K562 (cell line): ENCODE results near the gene C20orf173. TPM values are rescaled to one million over a fixed set of nuclear protein-coding genes. Genes with fewer than 3 reads are reported as not detected.

Experiments used
- ATAC-seq: fragments of 200-7000 bp; cut with Tn5 transposase; 3 replicates; pipeline ENCODE4 v1.9.1; 2020; ENCODE audit warnings: moderate library complexity
- BruUV-seq: library from RNA; stranded (reverse); fragments of 400-500 nt; replicated peaks from 2 replicates; lab custom pipeline; 2021; lab: Mats Ljungman, UMichigan
- CTCF ChIA-PET: fragments of 300-600 bp; formaldehyde crosslinking; extraction: SDS; loops from one replicate; lab custom pipeline; 2021; ENCODE audit warnings: low intra/inter-chr PET ratio; lab: Yijun Ruan, JAX
- POLR2A ChIA-PET: fragments of 300-600, 350-650 bp; sonication (Branson Sonifier 250); formaldehyde crosslinking; extraction: SDS; loops from one replicate; lab custom pipeline; 2021; ENCODE audit warnings: antibody characterized with exemption, inconsistent platforms; lab: Yijun Ruan, JAX
- DNase-seq, 4 experiments: peaks; one replicate each; pipeline versions ENCODE4 v3.0.0 to v3.0.0-alpha.2; 2011 to 2018; ENCODE audit warnings: low spot score in 3 of 4, mixed read lengths in 3 of 4; ENCODE audit errors: extremely low read depth in 1 of 4
- FAIRE-seq: peaks from 2 replicates; lab custom pipeline; 2011; peaks lifted over from hg19 to GRCh38; lab: Jason Lieb, UNC
- H2AFZ ChIP-seq: 2 replicates; pipeline ENCODE4 v1.6.0; 2011; ENCODE audit warnings: low read depth, low read length, control low read depth, inconsistent platforms
- H3K27ac ChIP-seq: fragments of 200-600 bp; 3 replicates; pipeline ENCODE4 v1.8.0; 2011; ENCODE audit warnings: low read depth, mild to moderate bottlenecking, control low read depth, inconsistent platforms, low read length, moderate library complexity, mixed read lengths; ENCODE audit errors: extremely low read depth
- H3K27me3 ChIP-seq, 2 experiments: fragments of 300-600 bp in 1 of 2; 2 replicates in 1 of 2; 3 replicates in 1 of 2; pipeline versions ENCODE4 v1.6.0 to v1.8.0; 2011; ENCODE audit warnings: inconsistent platforms in 2 of 2, low read length in 2 of 2, mild to moderate bottlenecking in 1 of 2, mixed read lengths in 1 of 2, moderate library complexity in 1 of 2; ENCODE audit not compliant: control insufficient read depth in 2 of 2, insufficient read depth in 2 of 2
- H3K36me3 ChIP-seq: fragments of 300-600 bp; 3 replicates; pipeline ENCODE4 v1.8.0; 2011; ENCODE audit warnings: mild to moderate bottlenecking, low read length, inconsistent platforms; ENCODE audit not compliant: control insufficient read depth, insufficient read depth
- H3K4me1 ChIP-seq, 2 experiments: fragments of 200-600 bp in 1 of 2; replicated peaks in 1 of 2; 2 replicates in 1 of 2; 3 replicates in 1 of 2; pipeline versions ENCODE4 v1.5.1 to v1.8.0; 2011; ENCODE audit warnings: inconsistent platforms in 2 of 2, low read length in 2 of 2, mild to moderate bottlenecking in 1 of 2, mixed read lengths in 1 of 2, moderate library complexity in 1 of 2; ENCODE audit not compliant: control insufficient read depth in 2 of 2, insufficient read depth in 2 of 2
- H3K4me2 ChIP-seq: 2 replicates; pipeline ENCODE4 v1.6.1; 2011; ENCODE audit warnings: low read length, control low read depth, inconsistent platforms, mixed read lengths; ENCODE audit not compliant: insufficient read depth
- H3K4me3 ChIP-seq: fragments of 200-600 bp; sonication (generic), shearing (Covaris generic); 2 replicates; pipeline ENCODE4 v1.5.1; 2016; ENCODE audit warnings: control low read depth, inconsistent platforms
- H3K79me2 ChIP-seq: fragments of 200-600 bp; 3 replicates; pipeline ENCODE4 v1.8.0; 2011; ENCODE audit warnings: low read length, inconsistent platforms; ENCODE audit not compliant: control insufficient read depth, insufficient read depth
- H3K9ac ChIP-seq, 2 experiments: 2 replicates each; pipeline versions ENCODE4 v1.6.0 to v1.6.1; 2011; ENCODE audit warnings: low read depth in 2 of 2, low read length in 2 of 2, control low read depth in 1 of 2, inconsistent platforms in 1 of 2, mild to moderate bottlenecking in 1 of 2, mixed read lengths in 1 of 2; ENCODE audit not compliant: insufficient read depth in 1 of 2
- H3K9me1 ChIP-seq: one replicate; pipeline ENCODE4 v1.6.0; 2011; ENCODE audit warnings: inconsistent platforms, mild to moderate bottlenecking, low read length, moderate library complexity; ENCODE audit not compliant: control insufficient read depth, insufficient read depth
- H3K9me3 ChIP-seq: replicated peaks from 2 replicates; pipeline ENCODE4 v1.5.1; 2011; ENCODE audit warnings: low read depth, low read length, inconsistent platforms; ENCODE audit not compliant: control insufficient read depth, insufficient read depth
- H4K20me1 ChIP-seq: replicated peaks from 2 replicates; pipeline ENCODE4 v1.6.1; 2011; ENCODE audit warnings: low read length, inconsistent platforms, mixed read lengths; ENCODE audit not compliant: control insufficient read depth, insufficient read depth
- CHD1 ChIP-seq: fragments of 200-600 bp; sonication (generic); IDR thresholded peaks from one replicate; pipeline ENCODE4 v1.6.1; 2012; ENCODE audit warnings: mild to moderate bottlenecking, moderate library complexity, low read length, inconsistent platforms
- DMBX1 ChIP-seq: fragments of 250-450 bp; sonication (Bioruptor Pico); IDR thresholded peaks from 2 replicates; pipeline ENCODE4 v1.8.0; 2022; ENCODE audit warnings: inconsistent platforms, mild to moderate bottlenecking, moderate library complexity, borderline replicate concordance
- GTF2E2 ChIP-seq: fragments of 200-800 bp; sonication (Bioruptor generic); IDR thresholded peaks from 2 replicates; pipeline ENCODE4 v1.6.1; 2016; ENCODE audit warnings: missing genetic modification characterization, missing compliant biosample characterization
- HMG20B ChIP-seq: fragments of 250-450 bp; sonication (Bioruptor Pico); IDR thresholded peaks from 2 replicates; pipeline ENCODE4 v1.5.0; 2021; ENCODE audit warnings: mild to moderate bottlenecking
- JUND ChIP-seq, 2 experiments: IDR thresholded peaks; 2 replicates in 1 of 2; 3 replicates in 1 of 2; pipeline ENCODE4 v1.6.1; 2011; ENCODE audit warnings: borderline replicate concordance in 2 of 2, low read depth in 2 of 2, low read length in 2 of 2, improper control_type of control experiment in 1 of 2, missing biosample characterization in 1 of 2, missing genetic modification characterization in 1 of 2, missing genetic modification reagents in 1 of 2
- PHTF2 ChIP-seq: fragments of 250-450 bp; sonication (Bioruptor Pico); IDR thresholded peaks from 2 replicates; pipeline ENCODE4 v1.5.0; 2021; ENCODE audit warnings: mild to moderate bottlenecking
- RAD21 ChIP-seq, 2 experiments: fragments of 250-450 bp in 1 of 2; fragments of 450-650 bp in 1 of 2; sonication (Bioruptor Pico) in 1 of 2; formaldehyde crosslinking in 1 of 2; IDR thresholded peaks in 1 of 2; conservative IDR thresholded peaks in 1 of 2; 2 replicates each; pipeline versions ENCODE4 v1.4.0 to v1.8.0; 2020 to 2022; ENCODE audit warnings: mild to moderate bottlenecking in 2 of 2, moderate library complexity in 1 of 2
- SMAD2 ChIP-seq: fragments of 150-350 bp; IDR thresholded peaks from 2 replicates; pipeline ENCODE4 v1.6.1; 2014; ENCODE audit warnings: low read depth, mild to moderate bottlenecking, low read length
- YBX1 ChIP-seq: fragments of 450-650 bp; IDR thresholded peaks from 2 replicates; pipeline ENCODE4 v1.7.1; 2016; ENCODE audit warnings: mild to moderate bottlenecking
- YY1 ChIP-seq, 3 experiments: IDR thresholded peaks; 2 replicates each; pipeline ENCODE4 v1.6.1; 2011; ENCODE audit warnings: low read length in 2 of 3, mild to moderate bottlenecking in 2 of 3, moderate library complexity in 2 of 3, borderline replicate concordance in 1 of 3, control low read depth in 1 of 3, low read depth in 1 of 3; ENCODE audit not compliant: insufficient read depth in 3 of 3, insufficient replicate concordance in 2 of 3, control insufficient read depth in 1 of 3, insufficient read length in 1 of 3; ENCODE audit errors: extremely low read depth in 1 of 3
- ZBED1 ChIP-seq: IDR thresholded peaks from 2 replicates; pipeline ENCODE4 v1.6.1; 2014
- WGBS: fragments of 100-300 bp; shearing (Covaris generic); methylation state at CpG from one replicate; pipeline ENCODE4 v1.1.6; 2016; ENCODE audit warnings: low coverage, mixed read lengths; ENCODE audit not compliant: insufficient coverage; ENCODE audit errors: missing lambda C conversion rate; 5-methylcytosine and 5-hydroxymethylcytosine counted together
- in situ Hi-C: fragments of 300-500 bp; cut with MboI; formaldehyde crosslinking; loops from 4 replicates; pipeline ENCODE4 v1.15.0; 2018; ENCODE audit warnings: inconsistent platforms, mixed read lengths
- intact Hi-C: fragments of 100-400 bp; cut with micrococcal nuclease; formaldehyde crosslinking; loops from 2 replicates; pipeline ENCODE4 v1.14.2; 2022
- polyA plus RNA-seq, 8 experiments: library from polyadenylated mRNA; depleted of rRNA in 4 of 8; stranded (reverse) in 5 of 8; unstranded in 3 of 8; fragments of >200 nt; fragmentation: Nextera tagmentation in 2 of 8; fragmentation: Illumina TruSeq in 1 of 8; extraction: Ambion mirVana in 2 of 8; extraction: Trizol in 1 of 8; gene quantifications; 2 replicates each; pipeline versions ENCODE4 v1.2.1 to v1.2.3, GENCODE V29; 2011 to 2014; ENCODE audit warnings: inconsistent platforms in 1 of 8, missing spikeins in 1 of 8
- total RNA-seq, 7 experiments: library from RNA; depleted of rRNA in 6 of 7; stranded (reverse); fragments of >200 nt in 6 of 7; fragmentation: Illumina TruSeq in 2 of 7; extraction: Trizol in 2 of 7; gene quantifications; 2 replicates each; pipeline versions ENCODE4 v1.2.1 to v1.2.3, GENCODE V29; 2011 to 2021; ENCODE audit warnings: low replicate concordance in 1 of 7
- TF ChIP-seq, protein P1 (sequence below), 3 experiments: IDR thresholded peaks in 2 of 3; conservative IDR thresholded peaks in 1 of 3; 2 replicates each; pipeline ENCODE4 v1.5.1; 2011 to 2012; ENCODE audit warnings: low read length in 3 of 3, mild to moderate bottlenecking in 3 of 3, control low read depth in 2 of 3, improper control_type of control experiment in 1 of 3, inconsistent platforms in 1 of 3, low read depth in 1 of 3, mixed read lengths in 1 of 3, moderate library complexity in 1 of 3; ENCODE audit not compliant: insufficient read depth in 2 of 3
- TF ChIP-seq, protein P2 (sequence below): IDR thresholded peaks from 2 replicates; pipeline ENCODE4 v1.6.1; 2011; ENCODE audit warnings: borderline replicate concordance, low read depth, mild to moderate bottlenecking, moderate library complexity, low read length; ENCODE audit not compliant: insufficient read depth, poor library complexity, severe bottlenecking
- TF ChIP-seq, protein P3 (sequence below): sonication (generic); formaldehyde crosslinking; IDR thresholded peaks from 2 replicates; pipeline ENCODE4 v1.8.0; 2022; ENCODE audit warnings: missing genetic modification reagents, mild to moderate bottlenecking, moderate library complexity, borderline replicate concordance

The C20orf173 gene
- total and polyA plus RNA-seq, 9 of the 15 experiments (the other 6 are each of a cell fraction or from before 2014, with no cell fraction given) = not detected

DNA sequence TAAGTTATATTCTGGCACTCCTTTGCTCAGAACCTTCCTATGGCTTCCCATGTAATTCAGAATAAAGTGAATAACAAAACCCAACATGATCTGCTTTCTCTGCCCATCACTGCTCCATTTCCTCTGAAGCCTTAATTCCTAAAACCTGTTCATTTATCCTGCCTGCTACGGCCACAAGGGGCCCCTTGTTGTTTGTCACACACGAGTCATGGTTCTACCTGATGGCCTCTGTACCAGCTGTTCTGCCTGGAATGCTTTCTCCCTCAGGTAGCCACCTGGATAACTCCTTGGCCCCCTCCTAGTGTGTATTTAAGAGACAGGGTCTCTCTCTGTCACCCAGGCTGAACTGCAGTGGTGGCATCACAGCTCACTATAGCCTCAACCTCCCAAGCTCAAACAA lies 39.2 kb upstream of the C20orf173 start:
- H3K27me3 ChIP-seq = peaks cover 2 to 12% of the 10 kb centered on the region in 2 experiments; a peak in 4 of 5 replicates
- in situ Hi-C loops (no loop called here), intact Hi-C loops (no loop called here)
- BruUV-seq = no TSS peak
- POLR2A ChIA-PET = interaction anchor here (1.0 kb wide), 1 partner anchor 10 kb away, joined by 3 read pairs; no protein-coding TSS in a partner anchor
- H3K79me2 ChIP-seq = no peaks in the 10 kb centered on the region
- FAIRE-seq (peak; percentile 61), ATAC-seq (peak; percentile 90), DNase-seq (peak; percentile 25 to 47 (median 36))
- H3K4me3 ChIP-seq = no peak overlapping the region
- H4K20me1 ChIP-seq = no peaks in the 10 kb centered on the region
- H3K9ac ChIP-seq = no peak overlapping the region
- H3K27ac ChIP-seq = no peak overlapping the region
- H2AFZ ChIP-seq = no peak overlapping the region
- WGBS = 0% methylated on average over 2 of the region's 2 CpGs
- TF ChIP-seq ZBED1 (no peak), GTF2E2 (no peak), DMBX1 (CRISPR knock-in tag) (no peak), YBX1 (no peak), SMAD2 (no peak), HMG20B (CRISPR knock-in tag) (no peak), PHTF2 (CRISPR knock-in tag) (no peak), JUND (IDR thresholded peaks at IDR 0.05; ENCODE audit: borderline replicate concordance, low read depth, low read length) (no peak), JUND (tag; IDR thresholded peaks at IDR 0.05; ENCODE audit: borderline replicate concordance, low read depth, low read length) (no peak), RAD21 (CRISPR knock-in tag; conservative IDR thresholded peaks at IDR 0.05 in 1 of 2, IDR thresholded peaks at IDR 0.05 in 1 of 2) (peak in 1 of 2 experiments; percentile 17; a peak in 1 of 4 replicates), CHD1 (no peak), YY1 (IDR thresholded peaks at IDR 0.05; ENCODE audit: borderline replicate concordance in 1 of 3, control insufficient read depth in 1 of 3, extremely low read depth in 1 of 3, insufficient read depth in 3 of 3, insufficient read length in 1 of 3, insufficient replicate concordance in 2 of 3, low read depth in 1 of 3, low read length in 2 of 3) (peak in 1 of 3 experiments; percentile 15)
- TF ChIP-seq, protein P1, sequence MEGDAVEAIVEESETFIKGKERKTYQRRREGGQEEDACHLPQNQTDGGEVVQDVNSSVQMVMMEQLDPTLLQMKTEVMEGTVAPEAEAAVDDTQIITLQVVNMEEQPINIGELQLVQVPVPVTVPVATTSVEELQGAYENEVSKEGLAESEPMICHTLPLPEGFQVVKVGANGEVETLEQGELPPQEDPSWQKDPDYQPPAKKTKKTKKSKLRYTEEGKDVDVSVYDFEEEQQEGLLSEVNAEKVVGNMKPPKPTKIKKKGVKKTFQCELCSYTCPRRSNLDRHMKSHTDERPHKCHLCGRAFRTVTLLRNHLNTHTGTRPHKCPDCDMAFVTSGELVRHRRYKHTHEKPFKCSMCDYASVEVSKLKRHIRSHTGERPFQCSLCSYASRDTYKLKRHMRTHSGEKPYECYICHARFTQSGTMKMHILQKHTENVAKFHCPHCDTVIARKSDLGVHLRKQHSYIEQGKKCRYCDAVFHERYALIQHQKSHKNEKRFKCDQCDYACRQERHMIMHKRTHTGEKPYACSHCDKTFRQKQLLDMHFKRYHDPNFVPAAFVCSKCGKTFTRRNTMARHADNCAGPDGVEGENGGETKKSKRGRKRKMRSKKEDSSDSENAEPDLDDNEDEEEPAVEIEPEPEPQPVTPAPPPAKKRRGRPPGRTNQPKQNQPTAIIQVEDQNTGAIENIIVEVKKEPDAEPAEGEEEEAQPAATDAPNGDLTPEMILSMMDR (IDR thresholded peaks at IDR 0.05 in 2 of 3, conservative IDR thresholded peaks at IDR 0.05 in 1 of 3; ENCODE audit: insufficient read depth in 2 of 3, low read depth in 1 of 3, low read length in 3 of 3) = peak; percentile 36 to 55 (median 49); a peak in 5 of 6 replicates
- TF ChIP-seq, protein P2, sequence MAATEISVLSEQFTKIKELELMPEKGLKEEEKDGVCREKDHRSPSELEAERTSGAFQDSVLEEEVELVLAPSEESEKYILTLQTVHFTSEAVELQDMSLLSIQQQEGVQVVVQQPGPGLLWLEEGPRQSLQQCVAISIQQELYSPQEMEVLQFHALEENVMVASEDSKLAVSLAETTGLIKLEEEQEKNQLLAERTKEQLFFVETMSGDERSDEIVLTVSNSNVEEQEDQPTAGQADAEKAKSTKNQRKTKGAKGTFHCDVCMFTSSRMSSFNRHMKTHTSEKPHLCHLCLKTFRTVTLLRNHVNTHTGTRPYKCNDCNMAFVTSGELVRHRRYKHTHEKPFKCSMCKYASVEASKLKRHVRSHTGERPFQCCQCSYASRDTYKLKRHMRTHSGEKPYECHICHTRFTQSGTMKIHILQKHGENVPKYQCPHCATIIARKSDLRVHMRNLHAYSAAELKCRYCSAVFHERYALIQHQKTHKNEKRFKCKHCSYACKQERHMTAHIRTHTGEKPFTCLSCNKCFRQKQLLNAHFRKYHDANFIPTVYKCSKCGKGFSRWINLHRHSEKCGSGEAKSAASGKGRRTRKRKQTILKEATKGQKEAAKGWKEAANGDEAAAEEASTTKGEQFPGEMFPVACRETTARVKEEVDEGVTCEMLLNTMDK = peak; percentile 80
- TF ChIP-seq, protein P3, sequence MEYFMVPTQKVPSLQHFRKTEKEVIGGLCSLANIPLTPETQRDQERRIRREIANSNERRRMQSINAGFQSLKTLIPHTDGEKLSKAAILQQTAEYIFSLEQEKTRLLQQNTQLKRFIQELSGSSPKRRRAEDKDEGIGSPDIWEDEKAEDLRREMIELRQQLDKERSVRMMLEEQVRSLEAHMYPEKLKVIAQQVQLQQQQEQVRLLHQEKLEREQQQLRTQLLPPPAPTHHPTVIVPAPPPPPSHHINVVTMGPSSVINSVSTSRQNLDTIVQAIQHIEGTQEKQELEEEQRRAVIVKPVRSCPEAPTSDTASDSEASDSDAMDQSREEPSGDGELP = peak; percentile 49
- CTCF ChIA-PET = interaction anchor here (0.6 kb wide), 1 partner anchor 144 kb away, joined by 7 read pairs; no protein-coding TSS in a partner anchor
- H3K4me1 ChIP-seq = peaks cover 0 to 3% of the 10 kb centered on the region in 2 experiments; a peak in 1 of 5 replicates
- no peaks in the 10 kb centered on the region for H3K9me3 ChIP-seq
- H3K36me3 ChIP-seq = no peaks in the 10 kb centered on the region
- no peak overlapping the region for H3K4me2 ChIP-seq
- no peaks in the 10 kb centered on the region for H3K9me1 ChIP-seq
